Omental fat pad (tissue), 4 donors: ENCODE measurements around the gene STAG1. TPM values are rescaled to one million over a fixed set of nuclear protein-coding genes. Genes with fewer than 3 reads are reported as not detected.
"Not testable (repeated sequence)": the region's sequence is repeated elsewhere in the genome, so short reads cannot be mapped to it uniquely, and the experiment has no call there.

ENCODE experiments used
- ATAC-seq: fragments of 150-250 bp; one replicate; pipeline ENCODE4 v1.9.1; 2016; ENCODE audit warnings: mild to moderate bottlenecking, moderate library complexity; ENCODE audit not compliant: low FRiP score
- DNase-seq: peaks from one replicate; pipeline ENCODE4 v3.0.0-alpha.2; 2019; ENCODE audit warnings: low spot score
- CTCF ChIP-seq, 3 donors: fragments of 450-650 bp; IDR thresholded peaks; one replicate each; pipeline ENCODE4 v1.5.1; 2016 to 2017; ENCODE audit warnings: antibody characterized with exemption in 3 of 3, mild to moderate bottlenecking in 3 of 3, moderate library complexity in 2 of 3
- total RNA-seq, 4 donors: library from RNA; depleted of rRNA; stranded (reverse); fragments of >200 nt; gene quantifications; one replicate each; pipeline ENCODE4 v1.1.0, GENCODE V29; 2016

Gene STAG1
- total RNA-seq, 4 donors from 2014 or later = 37.6 to 57.5 (median 41.6) TPM

GRCh38 chr3:136631424-136631823 lies 120.8 kb downstream of the STAG1 start:
- ATAC-seq (no peak), DNase-seq (no peak)
- TF ChIP-seq CTCF (IDR thresholded peaks at IDR 0.05) = no peak

GRCh38 chr3:136630915-136631314 lies 121.3 kb downstream of the STAG1 start:
- no peak for DNase-seq
- no peak for ATAC-seq
- no peak for TF ChIP-seq CTCF (IDR thresholded peaks at IDR 0.05)

- DNase-seq = no peak
- no peak for ATAC-seq
- no peak for TF ChIP-seq CTCF (IDR thresholded peaks at IDR 0.05)
Measured at GRCh38 chr3:136626493-136626892, 125.7 kb downstream of the STAG1 start.

GRCh38 chr3:136624894-136625815 lies 127.0 kb downstream of the STAG1 start:
- ATAC-seq = no peak
- TF ChIP-seq CTCF (IDR thresholded peaks at IDR 0.05) = no peak
- no peak for DNase-seq

GRCh38 chr3:136624371-136624770 lies 127.8 kb downstream of the STAG1 start:
- ATAC-seq (no peak), DNase-seq (no peak)
- no peak for TF ChIP-seq CTCF (IDR thresholded peaks at IDR 0.05)

- ATAC-seq = no peak
- no peak for TF ChIP-seq CTCF (IDR thresholded peaks at IDR 0.05)
Measured at GRCh38 chr3:136621628-136622027, 130.6 kb downstream of the STAG1 start.

GRCh38 chr3:136620436-136620835 lies 131.7 kb downstream of the STAG1 start:
- ATAC-seq (no peak), DNase-seq (no peak)
- TF ChIP-seq CTCF (IDR thresholded peaks at IDR 0.05) = no peak

More at GRCh38 chr3:136621628-136622027, 130.6 kb downstream of the STAG1 start:
- DNase-seq = no peak

- not testable (repeated sequence) for ATAC-seq, DNase-seq
Measured at GRCh38 chr3:136617969-136618525, 134.1 kb downstream of the STAG1 start.
